HFF-Myc (cell line): Measurements from ENCODE around the gene VRK2.

Experiments used
- DNase-seq: peaks from one replicate; pipeline ENCODE4 v3.0.0-alpha.2; 2011; ENCODE audit warnings: low read depth; ENCODE audit errors: extremely low read depth
- H3K4me3 ChIP-seq: replicated peaks from 2 replicates; pipeline ENCODE4 v1.5.1; 2011; ENCODE audit warnings: low read depth, mild to moderate bottlenecking, control low read depth, low read length
- TF ChIP-seq, protein P1 (sequence below): IDR thresholded peaks from 2 replicates; pipeline ENCODE4 v1.5.1; 2012; ENCODE audit warnings: mild to moderate bottlenecking, low read depth, low read length, control low read depth; ENCODE audit errors: missing control alignments

VRK2 gene

DNA sequence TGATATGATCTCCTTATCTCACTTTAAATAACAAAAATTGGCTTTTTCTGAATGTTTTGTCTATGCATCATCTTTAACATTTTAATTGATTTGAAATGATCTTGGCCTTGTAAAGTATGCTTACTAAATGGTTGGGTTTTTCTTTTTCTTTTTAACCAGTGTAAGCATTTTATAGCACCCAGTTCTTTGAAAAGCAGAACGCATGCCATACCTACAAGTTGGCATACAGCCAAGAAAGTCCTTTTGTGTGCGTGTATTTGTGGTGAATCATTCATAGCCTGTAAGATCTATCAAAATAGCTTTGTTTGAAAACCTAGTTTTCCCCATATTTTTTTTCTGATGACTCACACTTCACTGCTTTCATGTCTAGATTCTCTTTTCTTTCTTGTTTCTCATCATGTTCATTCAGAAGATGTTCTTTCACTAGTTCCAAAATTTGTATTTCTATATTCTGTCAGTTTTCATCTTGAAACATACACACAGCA is 4.1 kb upstream of the VRK2 start:
- TF ChIP-seq, protein P1, sequence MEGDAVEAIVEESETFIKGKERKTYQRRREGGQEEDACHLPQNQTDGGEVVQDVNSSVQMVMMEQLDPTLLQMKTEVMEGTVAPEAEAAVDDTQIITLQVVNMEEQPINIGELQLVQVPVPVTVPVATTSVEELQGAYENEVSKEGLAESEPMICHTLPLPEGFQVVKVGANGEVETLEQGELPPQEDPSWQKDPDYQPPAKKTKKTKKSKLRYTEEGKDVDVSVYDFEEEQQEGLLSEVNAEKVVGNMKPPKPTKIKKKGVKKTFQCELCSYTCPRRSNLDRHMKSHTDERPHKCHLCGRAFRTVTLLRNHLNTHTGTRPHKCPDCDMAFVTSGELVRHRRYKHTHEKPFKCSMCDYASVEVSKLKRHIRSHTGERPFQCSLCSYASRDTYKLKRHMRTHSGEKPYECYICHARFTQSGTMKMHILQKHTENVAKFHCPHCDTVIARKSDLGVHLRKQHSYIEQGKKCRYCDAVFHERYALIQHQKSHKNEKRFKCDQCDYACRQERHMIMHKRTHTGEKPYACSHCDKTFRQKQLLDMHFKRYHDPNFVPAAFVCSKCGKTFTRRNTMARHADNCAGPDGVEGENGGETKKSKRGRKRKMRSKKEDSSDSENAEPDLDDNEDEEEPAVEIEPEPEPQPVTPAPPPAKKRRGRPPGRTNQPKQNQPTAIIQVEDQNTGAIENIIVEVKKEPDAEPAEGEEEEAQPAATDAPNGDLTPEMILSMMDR, result no peak
- no peak overlapping the region for H3K4me3 ChIP-seq
- peak; percentile 48 for DNase-seq

- no peak overlapping the region for H3K4me3 ChIP-seq
- DNase-seq, result no peak
- TF ChIP-seq, protein P1, result no peak
These were observed 2.5 kb upstream of the VRK2 start for GRCh38 chr2:58044145-58044544.

DNA sequence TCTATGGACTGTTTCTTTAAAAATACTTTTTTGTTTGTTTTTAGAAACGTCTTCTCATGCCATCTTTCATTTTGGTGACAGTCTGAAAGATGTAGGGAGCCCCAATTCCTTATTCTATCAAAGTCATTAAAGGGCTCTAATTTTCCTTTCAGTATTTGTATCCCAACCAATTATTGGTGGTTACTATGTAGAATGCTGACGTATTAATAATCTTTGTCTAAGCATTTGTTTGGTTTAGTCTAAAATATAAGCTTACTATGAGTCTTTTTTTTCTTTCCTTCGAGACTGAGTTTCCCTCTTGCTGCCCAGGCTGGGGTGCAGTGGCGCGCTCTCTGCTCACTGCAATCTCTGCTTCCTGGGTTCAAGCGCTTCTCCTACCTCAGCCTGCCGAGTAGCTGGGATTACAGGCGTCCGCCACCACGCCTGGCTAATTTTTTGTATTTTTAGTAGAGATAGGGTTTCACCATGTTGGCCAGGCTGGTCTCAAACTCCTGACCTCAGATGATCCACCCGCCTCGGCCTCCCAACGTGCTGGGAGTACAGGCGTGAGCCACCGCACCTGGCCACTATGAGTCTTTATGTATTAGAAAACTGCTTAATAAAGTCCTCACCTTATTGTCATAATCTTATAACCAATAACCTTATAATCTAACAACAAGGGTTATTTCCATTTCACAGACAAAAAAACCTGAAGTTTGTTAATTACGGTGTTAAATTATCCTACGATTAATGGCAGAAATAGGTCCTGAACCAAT is 849 bp upstream of the VRK2 start:
- DNase-seq, result no peak
- TF ChIP-seq, protein P1, result no peak
- H3K4me3 ChIP-seq, result peak overlapping the region; percentile 64

GRCh38 chr2:58046335-58046584 is 346 bp upstream of the VRK2 start:
- no peak for DNase-seq
- peak overlapping the region; percentile 64 for H3K4me3 ChIP-seq
- TF ChIP-seq, protein P1, result no peak

- TF ChIP-seq, protein P1, result no peak
- peak overlapping the region; percentile 64 for H3K4me3 ChIP-seq
- no peak for DNase-seq
These were observed 848 bp downstream of the VRK2 start for GRCh38 chr2:58047373-58047935.

DNA sequence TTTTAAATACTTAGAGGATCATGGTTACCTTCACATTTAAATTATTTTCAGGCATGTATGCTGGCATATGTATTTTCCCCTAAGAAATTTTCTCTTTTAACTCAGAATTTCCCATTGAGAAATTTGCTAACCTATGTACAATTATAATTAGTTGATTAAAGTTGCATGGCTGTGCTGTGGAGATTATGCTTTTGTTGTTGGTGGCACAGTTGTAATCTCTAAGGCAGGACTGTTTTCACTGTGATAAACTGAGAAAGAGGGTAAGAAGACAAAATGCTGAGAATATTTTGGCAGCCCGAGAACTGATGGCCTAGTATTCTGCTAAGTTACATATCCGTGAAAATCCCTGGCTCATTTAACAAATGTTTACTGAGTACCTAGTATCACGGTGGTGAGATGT is 1.4 kb downstream of the VRK2 start:
- TF ChIP-seq, protein P1, result no peak
- DNase-seq, result no peak
- H3K4me3 ChIP-seq, result peak overlapping the region; percentile 64; the same call in 1 of the 2 replicates
